ENCODE measurements around the gene ZNF319. TPM values are rescaled to one million over a fixed set of nuclear protein-coding genes. Genes with fewer than 3 reads are reported as not detected.

Gene ZNF319
- total RNA-seq, 1 donor from 2014 or later = 11.0 TPM

- Histone ChIP-seq H3K4me1 (peaks cover 91% of the 10 kb centered on the region), H3K4me3 (peak overlapping the region; percentile 81), H3K27me3 (ENCODE audit: low read depth) (no peaks in the 10 kb centered on the region), H3K9me3 (no peaks in the 10 kb centered on the region), H3K27ac (peak overlapping the region; percentile 87), H3K36me3 (no peaks in the 10 kb centered on the region)
- no peak for ATAC-seq
- intact Hi-C loops (cut with DNase I) = loop anchor here (10.0 kb wide), 1 partner anchor 98 kb away; the partner anchor contains the start of gene CFAP20
- DNase-seq = peak; percentile 55
- TF ChIP-seq CTCF (IDR thresholded peaks at IDR 0.05) = no peak
Measured at GRCh38 chr16:58026705-58027160, 26.3 kb upstream of the ZNF319 start.

GRCh38 chr16:58026139-58026704 is 25.8 kb upstream of the ZNF319 start:
- Histone ChIP-seq H3K27me3 (ENCODE audit: low read depth) (no peaks in the 10 kb centered on the region), H3K36me3 (no peaks in the 10 kb centered on the region), H3K4me1 (peaks cover 89% of the 10 kb centered on the region), H3K27ac (peak overlapping the region; percentile 87), H3K4me3 (peak overlapping the region; percentile 81), H3K9me3 (no peaks in the 10 kb centered on the region)
- DNase-seq (peak; percentile 69), ATAC-seq (peak; percentile 38 to 50)
- TF ChIP-seq CTCF (IDR thresholded peaks at IDR 0.05) = no peak
- intact Hi-C loops (cut with DNase I) = loop anchor here (10.0 kb wide), 1 partner anchor 99 kb away; the partner anchor contains the start of gene CFAP20

- Histone ChIP-seq H3K36me3 (no peaks in the 10 kb centered on the region), H3K27ac (peak within 1 kb of the TSS; percentile 87), H3K4me3 (peak within 1 kb of the TSS; percentile 81), H3K9me3 (no peaks in the 10 kb centered on the region), H3K4me1 (peaks cover 88% of the 10 kb centered on the region), H3K27me3 (ENCODE audit: low read depth) (no peaks in the 10 kb centered on the region)
- intact Hi-C loops (cut with DNase I) = loop anchor here (10.0 kb wide), 1 partner anchor 99 kb away; the partner anchor contains the start of gene CFAP20
- ATAC-seq = peak; percentile 86 to 87
- peak; percentile 94 for DNase-seq
- no peak for TF ChIP-seq CTCF (IDR thresholded peaks at IDR 0.05)
Measured at GRCh38 chr16:58025351-58026138, 25.1 kb upstream of the ZNF319 start, which contains the start of gene MMP15. MMP15 (plus strand) TSS chr16:58025754; CDS start chr16:58026351, 597 bp downstream.

- Histone ChIP-seq H3K27me3 (ENCODE audit: low read depth) (no peaks in the 10 kb centered on the region), H3K4me1 (peaks cover 80% of the 10 kb centered on the region), H3K9me3 (no peaks in the 10 kb centered on the region), H3K4me3 (peak overlapping the region; percentile 81), H3K36me3 (peaks cover 5% of the 10 kb centered on the region), H3K27ac (peak overlapping the region; percentile 87)
- intact Hi-C loops (cut with DNase I) = loop anchor here (10.0 kb wide), 1 partner anchor 100 kb away; the partner anchor contains the start of gene CFAP20
- DNase-seq = peak; percentile 83
- ATAC-seq = peak; percentile 48 to 61
- no peak for TF ChIP-seq CTCF (IDR thresholded peaks at IDR 0.05)
Measured at GRCh38 chr16:58024486-58025350, 24.2 kb upstream of the ZNF319 start.
